Hepatocyte (in vitro differentiated cells): ENCODE measurements around the gene LRRC1. TPM values are rescaled to one million over a fixed set of nuclear protein-coding genes. Genes with fewer than 3 reads are reported as not detected.

Experiments used
- DNase-seq: peaks from one replicate; pipeline ENCODE4 v3.0.0-alpha.2; 2016; ENCODE audit warnings: low spot score
- H2AFZ ChIP-seq: fragments of 200-600 bp; sonication (generic); 2 replicates; pipeline ENCODE4 v1.6.0; 2016; ENCODE audit warnings: antibody characterized with exemption, mild to moderate bottlenecking
- H3K27ac ChIP-seq: fragments of 200-600 bp; sonication (generic); 2 replicates; pipeline ENCODE4 v1.5.1; 2016; ENCODE audit warnings: mild to moderate bottlenecking
- H3K27me3 ChIP-seq: fragments of 200-600 bp; sonication (generic); 2 replicates; pipeline ENCODE4 v1.6.1; 2016
- H3K36me3 ChIP-seq: fragments of 200-600 bp; sonication (generic); replicated peaks from 2 replicates; pipeline ENCODE4 v1.5.1; 2016; ENCODE audit warnings: low read depth; ENCODE audit not compliant: insufficient read depth
- H3K4me1 ChIP-seq: fragments of 200-600 bp; sonication (generic); 2 replicates; pipeline ENCODE4 v1.5.1; 2016; ENCODE audit warnings: mild to moderate bottlenecking, moderate library complexity; ENCODE audit not compliant: insufficient read depth
- H3K4me2 ChIP-seq: fragments of 200-600 bp; sonication (generic); 2 replicates; pipeline ENCODE4 v1.6.0; 2016
- H3K4me3 ChIP-seq: fragments of 200-600 bp; sonication (generic); 2 replicates; pipeline ENCODE4 v1.5.1; 2016; ENCODE audit warnings: mild to moderate bottlenecking
- H3K79me2 ChIP-seq: fragments of 200-600 bp; sonication (generic); 2 replicates; pipeline ENCODE4 v1.6.0; 2017; ENCODE audit warnings: mild to moderate bottlenecking
- H3K9me2 ChIP-seq: fragments of 200-600 bp; sonication (generic); replicated peaks from 2 replicates; pipeline ENCODE4 v1.6.0; 2017; ENCODE audit warnings: mild to moderate bottlenecking; ENCODE audit not compliant: insufficient read depth
- H3K9me3 ChIP-seq: fragments of 200-600 bp; sonication (generic); 2 replicates; pipeline ENCODE4 v1.5.1; 2016; ENCODE audit warnings: low read depth, mild to moderate bottlenecking
- H4K20me1 ChIP-seq: fragments of 200-600 bp; sonication (generic); 2 replicates; pipeline ENCODE4 v1.6.0; 2016; ENCODE audit warnings: mild to moderate bottlenecking; ENCODE audit not compliant: insufficient read depth, poor library complexity, severe bottlenecking
- EZH2 ChIP-seq: fragments of 200-600 bp; sonication (generic); IDR thresholded peaks from 2 replicates; pipeline ENCODE4 v1.6.1; 2016; ENCODE audit warnings: antibody characterized with exemption, mild to moderate bottlenecking, borderline replicate concordance
- EZH2phosphoT487 ChIP-seq: fragments of 200-600 bp; sonication (generic); IDR thresholded peaks from one replicate; pipeline ENCODE4 v1.6.1; 2018; ENCODE audit warnings: antibody characterized with exemption, mild to moderate bottlenecking, low read depth, moderate library complexity; ENCODE audit not compliant: unreplicated experiment, severe bottlenecking
- WGBS: methylation state at CpG from one replicate; pipeline ENCODE4 v1.1.6; 2016; ENCODE audit warnings: low lambda C conversion rate; ENCODE audit errors: missing lambda C conversion rate; 5-methylcytosine and 5-hydroxymethylcytosine counted together
- polyA plus RNA-seq: library from polyadenylated mRNA; unstranded; fragments of >200 nt; fragmentation: Nextera tagmentation; extraction: Ambion mirVana; gene quantifications from 2 replicates; pipeline ENCODE4 v1.2.1, GENCODE V29; 2016
- total RNA-seq: library from RNA; depleted of rRNA; stranded (reverse); fragments of >200 nt; gene quantifications from 2 replicates; pipeline ENCODE4 v1.2.3, GENCODE V29; 2014
- TF ChIP-seq, protein P1 (sequence below): fragments of 200-600 bp; sonication (generic); IDR thresholded peaks from 2 replicates; pipeline ENCODE4 v1.5.1; 2016; ENCODE audit warnings: antibody characterized with exemption, mild to moderate bottlenecking; ENCODE audit not compliant: poor library complexity

LRRC1 gene
- total and polyA plus RNA-seq, 2 experiments from 2014 or later, result 54.3 to 61.4 TPM

DNA sequence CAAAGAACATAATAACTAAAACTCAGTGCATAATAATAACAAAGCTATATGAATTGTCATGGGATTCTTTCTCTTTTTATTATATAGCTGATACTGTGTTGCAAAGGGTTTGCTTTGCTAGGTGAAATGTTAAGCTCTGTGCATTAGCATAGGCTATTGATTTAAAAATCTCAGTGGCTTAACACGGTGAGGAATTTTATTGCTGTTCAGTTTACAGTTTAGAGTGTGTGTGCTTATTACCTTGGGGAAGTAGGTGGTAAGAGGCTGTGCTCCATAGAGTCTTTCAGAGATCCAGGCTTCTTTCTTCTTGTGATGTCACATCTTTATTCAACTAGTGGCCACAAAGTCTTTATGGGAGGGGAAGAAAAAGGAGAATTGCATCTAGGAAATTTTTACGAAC, 55.7 kb downstream of the LRRC1 start:
- H3K36me3 ChIP-seq, result no peaks in the 10 kb centered on the region
- H3K27ac ChIP-seq, result no peak overlapping the region
- no peak overlapping the region for H3K4me2 ChIP-seq
- no peaks in the 10 kb centered on the region for H3K9me3 ChIP-seq
- H2AFZ ChIP-seq, result no peak overlapping the region
- H4K20me1 ChIP-seq, result no peaks in the 10 kb centered on the region
- H3K79me2 ChIP-seq, result peaks cover 94% of the 10 kb centered on the region
- H3K4me1 ChIP-seq, result peaks cover 6% of the 10 kb centered on the region
- whole genome bisulfite sequencing, result 84% methylated on average over 2 of the region's 2 CpGs
- DNase-seq, result no peak
- no peaks in the 10 kb centered on the region for H3K27me3 ChIP-seq
- no peaks in the 10 kb centered on the region for H3K9me2 ChIP-seq
- TF ChIP-seq EZH2phosphoT487 (no peak), EZH2 (no peak)
- TF ChIP-seq, protein P1, sequence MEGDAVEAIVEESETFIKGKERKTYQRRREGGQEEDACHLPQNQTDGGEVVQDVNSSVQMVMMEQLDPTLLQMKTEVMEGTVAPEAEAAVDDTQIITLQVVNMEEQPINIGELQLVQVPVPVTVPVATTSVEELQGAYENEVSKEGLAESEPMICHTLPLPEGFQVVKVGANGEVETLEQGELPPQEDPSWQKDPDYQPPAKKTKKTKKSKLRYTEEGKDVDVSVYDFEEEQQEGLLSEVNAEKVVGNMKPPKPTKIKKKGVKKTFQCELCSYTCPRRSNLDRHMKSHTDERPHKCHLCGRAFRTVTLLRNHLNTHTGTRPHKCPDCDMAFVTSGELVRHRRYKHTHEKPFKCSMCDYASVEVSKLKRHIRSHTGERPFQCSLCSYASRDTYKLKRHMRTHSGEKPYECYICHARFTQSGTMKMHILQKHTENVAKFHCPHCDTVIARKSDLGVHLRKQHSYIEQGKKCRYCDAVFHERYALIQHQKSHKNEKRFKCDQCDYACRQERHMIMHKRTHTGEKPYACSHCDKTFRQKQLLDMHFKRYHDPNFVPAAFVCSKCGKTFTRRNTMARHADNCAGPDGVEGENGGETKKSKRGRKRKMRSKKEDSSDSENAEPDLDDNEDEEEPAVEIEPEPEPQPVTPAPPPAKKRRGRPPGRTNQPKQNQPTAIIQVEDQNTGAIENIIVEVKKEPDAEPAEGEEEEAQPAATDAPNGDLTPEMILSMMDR, result no peak
- H3K4me3 ChIP-seq, result no peak overlapping the region

DNA sequence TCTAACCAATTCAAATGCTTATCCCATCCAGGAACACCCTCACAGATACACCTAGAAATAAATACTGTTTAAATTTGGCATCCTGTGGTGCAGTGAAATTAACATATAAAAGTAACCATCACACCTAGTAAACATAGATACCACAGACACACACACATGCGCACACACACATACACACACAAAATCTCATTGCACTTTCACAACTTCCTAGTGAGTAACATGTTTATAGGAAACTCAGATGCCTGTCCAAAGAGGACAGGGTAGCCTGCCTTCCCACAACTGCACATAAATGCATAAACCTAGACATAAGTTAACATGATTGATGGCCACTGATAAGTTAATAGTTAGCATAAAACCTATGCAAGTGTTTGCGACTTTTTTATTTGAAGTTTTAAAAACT, 56.8 kb downstream of the LRRC1 start:
- Histone ChIP-seq H3K9me2 (no peaks in the 10 kb centered on the region), H3K9me3 (no peaks in the 10 kb centered on the region), H3K27me3 (no peaks in the 10 kb centered on the region), H2AFZ (no peak overlapping the region), H3K36me3 (no peaks in the 10 kb centered on the region), H3K4me2 (no peak overlapping the region), H4K20me1 (no peaks in the 10 kb centered on the region), H3K4me1 (peaks cover 9% of the 10 kb centered on the region), H3K79me2 (peaks cover 94% of the 10 kb centered on the region), H3K27ac (no peak overlapping the region), H3K4me3 (no peak overlapping the region)
- 83% methylated on average over 2 of the region's 2 CpGs for WGBS
- DNase-seq, result no peak
- TF ChIP-seq, protein P1, result no peak
- TF ChIP-seq EZH2phosphoT487 (no peak), EZH2 (no peak)

- no peak for DNase-seq
- Histone ChIP-seq H3K4me3 (no peak overlapping the region), H4K20me1 (no peaks in the 10 kb centered on the region), H3K36me3 (no peaks in the 10 kb centered on the region), H3K9me2 (no peaks in the 10 kb centered on the region), H2AFZ (no peak overlapping the region), H3K4me1 (peaks cover 9% of the 10 kb centered on the region), H3K27ac (no peak overlapping the region), H3K4me2 (no peak overlapping the region), H3K79me2 (peaks cover 94% of the 10 kb centered on the region), H3K27me3 (no peaks in the 10 kb centered on the region), H3K9me3 (no peaks in the 10 kb centered on the region)
- no peak for TF ChIP-seq EZH2
- TF ChIP-seq EZH2phosphoT487, result no peak
- TF ChIP-seq, protein P1, result no peak
- WGBS, result 69% methylated on average over 2 of the region's 2 CpGs
Measured at GRCh38 chr6:53852805-53853204, 58.0 kb downstream of the LRRC1 start.
